Activated CD4-positive, alpha-beta T cell treated with anti-CD3 and anti-CD28 coated beads, Interleukin-2, amount 50 U/mL, for 16 hours (primary cell): ENCODE results near the gene MRM3.
"Not testable (repeated sequence)": the region's sequence is repeated elsewhere in the genome, so short reads cannot be mapped to it uniquely, and the experiment has no call there.

ENCODE experiments used
- DNase-seq: peaks from one replicate; pipeline ENCODE4 v3.0.0-alpha.2; 2020

MRM3 gene

GRCh38 chr17:755319-755961 lies 26.7 kb upstream of the MRM3 start:
- DNase-seq, result not testable (repeated sequence)

GRCh38 chr17:756010-756567 lies 26.1 kb upstream of the MRM3 start:
- DNase-seq, result not testable (repeated sequence)

- DNase-seq, result no peak
These were observed 22.2 kb upstream of the MRM3 start for GRCh38 chr17:759964-760363.

- no peak for DNase-seq
These were observed 21.8 kb upstream of the MRM3 start for GRCh38 chr17:760371-760770.

GRCh38 chr17:767076-767475 lies 15.1 kb upstream of the MRM3 start:
- DNase-seq, result no peak

- no peak for DNase-seq
These were observed 9.1 kb upstream of the MRM3 start for GRCh38 chr17:773016-773415.

- peak; percentile 48 for DNase-seq
These were observed 8.5 kb upstream of the MRM3 start for GRCh38 chr17:773467-774312.

GRCh38 chr17:774313-774584 lies 7.9 kb upstream of the MRM3 start:
- no peak for DNase-seq

- no peak for DNase-seq
These were observed 4.1 kb upstream of the MRM3 start for GRCh38 chr17:778096-778495.

GRCh38 chr17:784143-784542 lies 2.0 kb downstream of the MRM3 start:
- DNase-seq, result no peak

GRCh38 chr17:785901-786300 lies 3.7 kb downstream of the MRM3 start:
- DNase-seq, result not testable (repeated sequence)

GRCh38 chr17:787641-788221 lies 5.6 kb downstream of the MRM3 start:
- no peak for DNase-seq

- no peak for DNase-seq
These were observed 6.4 kb downstream of the MRM3 start for GRCh38 chr17:788551-788950.

GRCh38 chr17:789160-789840 lies 7.1 kb downstream of the MRM3 start:
- DNase-seq, result no peak

- not testable (repeated sequence) for DNase-seq
These were observed 8.0 kb downstream of the MRM3 start for GRCh38 chr17:789931-790873.

GRCh38 chr17:790874-791247 lies 8.7 kb downstream of the MRM3 start:
- DNase-seq, result not testable (repeated sequence)

- no peak for DNase-seq
These were observed 9.7 kb downstream of the MRM3 start for GRCh38 chr17:791829-792228.

- DNase-seq, result no peak
These were observed 10.1 kb downstream of the MRM3 start for GRCh38 chr17:792277-792676.

- DNase-seq, result peak; percentile 38
These were observed 12.7 kb downstream of the MRM3 start for GRCh38 chr17:794876-795275.

GRCh38 chr17:795276-795675 lies 13.1 kb downstream of the MRM3 start:
- no peak for DNase-seq

GRCh38 chr17:795721-796120 lies 13.6 kb downstream of the MRM3 start:
- DNase-seq, result no peak

- no peak for DNase-seq
These were observed 14.5 kb downstream of the MRM3 start for GRCh38 chr17:796609-797008.
